RWPE1 (cell line): Measurements from ENCODE around the gene TRIM74.
"Not testable (repeated sequence)": the region's sequence is repeated elsewhere in the genome, so short reads cannot be mapped to it uniquely, and the experiment has no call there.

Experiments
- CTCF ChIA-PET: fragments of 350-600 bp; sonication (Branson Sonifier 250); formaldehyde crosslinking; extraction: SDS; loops from one replicate; lab custom pipeline; 2021; lab: Yijun Ruan, JAX
- POLR2A ChIA-PET: fragments of 400-600 bp; formaldehyde crosslinking; extraction: SDS; loops from one replicate; lab custom pipeline; 2020; ENCODE audit warnings: antibody characterized with exemption; ENCODE audit not compliant: low non-redundant PET; lab: Yijun Ruan, JAX
- DNase-seq: peaks from one replicate; pipeline ENCODE4 v3.0.0; 2012; ENCODE audit warnings: low spot score
- H3K27ac ChIP-seq: fragments of 450-650 bp; 2 replicates; pipeline ENCODE4 v1.5.1; 2017
- CTCF ChIP-seq: fragments of 450-650 bp; conservative IDR thresholded peaks from 2 replicates; pipeline ENCODE4 v1.5.1; 2017; ENCODE audit warnings: low read depth, mild to moderate bottlenecking

TRIM74 gene

GRCh38 chr7:72928216-72928615 is 41.0 kb downstream of the TRIM74 start:
- H3K27ac ChIP-seq, DNase-seq, POLR2A ChIA-PET, CTCF ChIA-PET: not testable (repeated sequence)

GRCh38 chr7:72927791-72928190 is 41.5 kb downstream of the TRIM74 start:
- CTCF ChIA-PET, POLR2A ChIA-PET, H3K27ac ChIP-seq, DNase-seq: not testable (repeated sequence)

- no peak for TF ChIP-seq CTCF
- POLR2A ChIA-PET: no interaction called here
- DNase-seq: no peak
These were observed 43.6 kb downstream of the TRIM74 start for GRCh38 chr7:72925546-72926120.

GRCh38 chr7:72924733-72925545 is 44.3 kb downstream of the TRIM74 start, which contains the start of gene POM121:
Gene POM121, plus strand, starts transcription at chr7:72925095. Its CDS starts 27 bp downstream, at chr7:72925122.
- TF ChIP-seq CTCF: no peak
- ChIA-PET POLR2A (no interaction called here), CTCF (no interaction called here)
- peak within 1 kb of the TSS; percentile 80 for H3K27ac ChIP-seq
- peak; percentile 82 for DNase-seq

More at GRCh38 chr7:72925546-72926120, 43.6 kb downstream of the TRIM74 start:
- peak overlapping the region; percentile 80 for H3K27ac ChIP-seq
- CTCF ChIA-PET: no interaction called here

GRCh38 chr7:72924386-72924732 is 44.9 kb downstream of the TRIM74 start:
- no peak for DNase-seq
- no peak for TF ChIP-seq CTCF
- peak overlapping the region; percentile 80 for H3K27ac ChIP-seq
- POLR2A ChIA-PET: no interaction called here
- CTCF ChIA-PET: no interaction called here

GRCh38 chr7:72919256-72919775 is 50.0 kb downstream of the TRIM74 start:
- DNase-seq: no peak
- TF ChIP-seq CTCF: no peak
- ChIA-PET CTCF (no interaction called here), POLR2A (no interaction called here)
- H3K27ac ChIP-seq: no peak overlapping the region

- POLR2A ChIA-PET, H3K27ac ChIP-seq: not testable (repeated sequence)
- peak; percentile 96 for TF ChIP-seq CTCF
- DNase-seq: peak; percentile 66
- CTCF ChIA-PET: interaction anchor here (0.5 to 0.7 kb wide), 6 partner anchors 84 to 1700 kb away, joined by 3 to 4 read pairs (median 3); no protein-coding TSS in a partner anchor
These were observed 54.3 kb downstream of the TRIM74 start for GRCh38 chr7:72914756-72915525.

GRCh38 chr7:72913750-72914149 is 55.5 kb downstream of the TRIM74 start:
- CTCF ChIA-PET, DNase-seq, POLR2A ChIA-PET: not testable (repeated sequence)
- 0 out of 2 replicates have a peak overlapping the region, but pooled peaks have one; percentile 17 for H3K27ac ChIP-seq

- CTCF ChIA-PET, POLR2A ChIA-PET, DNase-seq, H3K27ac ChIP-seq: not testable (repeated sequence)
These were observed 57.9 kb downstream of the TRIM74 start for GRCh38 chr7:72911395-72911794.
